ENCODE results near the gene ZNF598. TPM values are rescaled to one million over a fixed set of nuclear protein-coding genes. Genes with fewer than 3 reads are reported as not detected.

The ZNF598 gene
- total RNA-seq, 1 experiment from 2014 or later: 75.8 TPM

GRCh38 chr16:2044541-2044940, 34.9 kb upstream of the ZNF598 start:
- TF ChIP-seq EZH2 (IDR thresholded peaks at IDR 0.05; ENCODE audit: borderline replicate concordance, low read depth, low read length, poor library complexity, severe bottlenecking) (no peak), CTCF (conservative IDR thresholded peaks at IDR 0.05; ENCODE audit: low read depth, low read length) (no peak)
- Histone ChIP-seq H3K27ac (ENCODE audit: low read depth, low read length, poor library complexity, severe bottlenecking) (no peak overlapping the region), H3K4me1 (ENCODE audit: insufficient read depth, low read length, poor library complexity, severe bottlenecking) (peaks cover 2% of the 10 kb centered on the region), H3K36me3 (ENCODE audit: insufficient read depth, low read length, poor library complexity, severe bottlenecking) (no peaks in the 10 kb centered on the region), H3K4me3 (ENCODE audit: low read depth, low read length, poor library complexity, severe bottlenecking) (no peak overlapping the region), H3K27me3 (replicated peaks; ENCODE audit: insufficient read depth, low read depth, low read length, poor library complexity) (no peaks in the 10 kb centered on the region), H3K9me3 (ENCODE audit: low read depth, low read length, poor library complexity, severe bottlenecking) (no peaks in the 10 kb centered on the region)
- DNase-seq (ENCODE audit: low spot score): no peak
- ChIA-PET POLR2A (ENCODE audit: low non-redundant PET) (no interaction called here), CTCF (no interaction called here)
- BruUV-seq (replicated peaks): no TSS peak
- intact Hi-C loops (cut with micrococcal nuclease; ENCODE audit: unreplicated experiment): no loop called here

GRCh38 chr16:2043667-2044451, 34.2 kb upstream of the ZNF598 start:
- POLR2A ChIA-PET (ENCODE audit: low non-redundant PET): no interaction called here
- TF ChIP-seq EZH2 (IDR thresholded peaks at IDR 0.05; ENCODE audit: borderline replicate concordance, low read depth, low read length, poor library complexity, severe bottlenecking) (no peak), CTCF (conservative IDR thresholded peaks at IDR 0.05; ENCODE audit: low read depth, low read length) (no peak)
- no TSS peak for BruUV-seq (replicated peaks)
- CTCF ChIA-PET: no interaction called here
- H3K4me3 ChIP-seq (ENCODE audit: low read depth, low read length, poor library complexity, severe bottlenecking): no peak overlapping the region
- H3K9me3 ChIP-seq (ENCODE audit: low read depth, low read length, poor library complexity, severe bottlenecking): no peaks in the 10 kb centered on the region
- H3K36me3 ChIP-seq (ENCODE audit: insufficient read depth, low read length, poor library complexity, severe bottlenecking): no peaks in the 10 kb centered on the region
- H3K27ac ChIP-seq (ENCODE audit: low read depth, low read length, poor library complexity, severe bottlenecking): no peak overlapping the region
- peaks cover 9% of the 10 kb centered on the region for H3K4me1 ChIP-seq (ENCODE audit: insufficient read depth, low read length, poor library complexity, severe bottlenecking)
- DNase-seq (ENCODE audit: low spot score): no peak
- intact Hi-C loops (cut with micrococcal nuclease; ENCODE audit: unreplicated experiment): no loop called here
- H3K27me3 ChIP-seq (replicated peaks; ENCODE audit: insufficient read depth, low read depth, low read length, poor library complexity): no peaks in the 10 kb centered on the region

- H3K4me1 ChIP-seq (ENCODE audit: insufficient read depth, low read length, poor library complexity, severe bottlenecking): peaks cover 16% of the 10 kb centered on the region
- CTCF ChIA-PET: no interaction called here
- intact Hi-C loops (cut with micrococcal nuclease; ENCODE audit: unreplicated experiment): no loop called here
- no peak overlapping the region for H3K4me3 ChIP-seq (ENCODE audit: low read depth, low read length, poor library complexity, severe bottlenecking)
- POLR2A ChIA-PET (ENCODE audit: low non-redundant PET): no interaction called here
- no peak for TF ChIP-seq EZH2 (IDR thresholded peaks at IDR 0.05; ENCODE audit: borderline replicate concordance, low read depth, low read length, poor library complexity, severe bottlenecking)
- TF ChIP-seq CTCF (conservative IDR thresholded peaks at IDR 0.05; ENCODE audit: low read depth, low read length): no peak
- no peak overlapping the region for H3K27ac ChIP-seq (ENCODE audit: low read depth, low read length, poor library complexity, severe bottlenecking)
- no peaks in the 10 kb centered on the region for H3K27me3 ChIP-seq (replicated peaks; ENCODE audit: insufficient read depth, low read depth, low read length, poor library complexity)
- BruUV-seq (replicated peaks): no TSS peak
- H3K9me3 ChIP-seq (ENCODE audit: low read depth, low read length, poor library complexity, severe bottlenecking): no peaks in the 10 kb centered on the region
- no peak for DNase-seq (ENCODE audit: low spot score)
- no peaks in the 10 kb centered on the region for H3K36me3 ChIP-seq (ENCODE audit: insufficient read depth, low read length, poor library complexity, severe bottlenecking)
Observed at GRCh38 chr16:2042986-2043666, 33.5 kb upstream of the ZNF598 start.
